T-helper 22 cell (primary cell): ENCODE measurements around the gene ATXN2.
A peak's percentile ranks its signal among the peaks of the same experiment; 100 is the strongest.
"Not testable (repeated sequence)": the region's sequence is repeated elsewhere in the genome, so short reads cannot be mapped to it uniquely, and the experiment has no call there.

Experiments
- DNase-seq: peaks from one replicate; pipeline ENCODE4 v3.0.0-alpha.2; 2020; ENCODE audit warnings: low read depth

The ATXN2 gene

GRCh38 chr12:111570084-111570961 is 28.8 kb downstream of the ATXN2 start:
- DNase-seq, result no peak

- DNase-seq, result no peak
Observed at GRCh38 chr12:111569363-111570083, 29.6 kb downstream of the ATXN2 start.

DNA sequence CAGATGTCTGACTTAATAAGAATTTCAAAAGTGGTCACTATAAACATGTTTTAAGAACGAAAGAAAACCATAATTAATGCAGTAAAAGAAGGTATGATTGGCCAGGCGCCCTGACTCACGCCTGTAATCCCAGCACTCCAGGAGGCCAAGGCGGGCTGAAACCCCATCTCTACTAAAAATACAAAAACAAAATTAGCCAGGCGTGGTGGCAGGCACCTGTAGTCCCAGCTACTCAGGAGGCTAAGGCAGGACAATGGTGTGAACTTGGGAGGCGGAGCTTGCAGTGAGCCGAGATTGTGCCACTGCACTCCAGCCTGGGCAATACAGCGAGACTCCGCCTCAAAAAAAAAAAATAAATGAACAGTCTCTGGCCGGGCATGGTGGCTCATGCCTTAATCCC is 38.3 kb downstream of the ATXN2 start:
- not testable (repeated sequence) for DNase-seq

GRCh38 chr12:111558107-111558376 is 41.1 kb downstream of the ATXN2 start:
- no peak for DNase-seq

DNA sequence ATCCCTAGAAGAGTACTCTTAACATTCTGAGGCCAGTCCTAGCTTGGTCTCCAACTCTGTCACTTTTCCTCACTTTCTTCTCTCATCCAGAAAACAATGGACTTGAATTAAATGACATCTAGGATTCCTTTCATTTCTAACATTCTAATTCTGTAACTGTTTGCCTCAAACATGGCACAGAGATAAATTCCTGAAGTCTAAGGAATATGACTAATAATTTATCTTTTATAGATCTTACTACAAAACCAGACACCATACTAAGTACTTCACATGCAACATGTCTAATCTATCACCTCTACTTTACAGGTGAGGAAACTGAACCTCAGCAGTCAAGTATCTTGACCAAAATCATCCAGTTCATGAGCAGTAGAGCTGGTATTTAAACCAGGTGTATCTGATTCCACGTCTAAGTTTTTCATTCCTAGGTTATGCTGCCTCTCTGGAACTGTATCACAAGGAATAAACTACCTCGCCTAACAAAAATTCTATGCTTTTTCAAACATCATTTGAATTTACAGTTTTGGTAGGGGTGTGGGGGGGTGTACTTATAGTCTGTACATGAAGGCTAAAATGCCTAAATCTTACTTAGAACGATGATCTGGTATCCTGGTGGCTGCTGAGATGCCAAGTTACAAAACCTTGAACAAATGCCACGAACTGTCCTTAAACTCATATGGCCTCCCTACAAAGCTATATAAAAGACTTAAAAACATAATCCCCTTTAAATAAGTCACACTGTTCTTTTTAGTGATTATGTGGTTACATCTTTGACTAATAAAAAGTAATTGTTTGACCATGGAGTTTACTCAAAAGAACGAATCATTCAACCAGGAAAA is 41.6 kb downstream of the ATXN2 start:
- no peak for DNase-seq

- no peak for DNase-seq
Observed at GRCh38 chr12:111556676-111557075, 42.4 kb downstream of the ATXN2 start.

GRCh38 chr12:111555313-111555712 is 43.8 kb downstream of the ATXN2 start:
- DNase-seq, result not testable (repeated sequence)

DNA sequence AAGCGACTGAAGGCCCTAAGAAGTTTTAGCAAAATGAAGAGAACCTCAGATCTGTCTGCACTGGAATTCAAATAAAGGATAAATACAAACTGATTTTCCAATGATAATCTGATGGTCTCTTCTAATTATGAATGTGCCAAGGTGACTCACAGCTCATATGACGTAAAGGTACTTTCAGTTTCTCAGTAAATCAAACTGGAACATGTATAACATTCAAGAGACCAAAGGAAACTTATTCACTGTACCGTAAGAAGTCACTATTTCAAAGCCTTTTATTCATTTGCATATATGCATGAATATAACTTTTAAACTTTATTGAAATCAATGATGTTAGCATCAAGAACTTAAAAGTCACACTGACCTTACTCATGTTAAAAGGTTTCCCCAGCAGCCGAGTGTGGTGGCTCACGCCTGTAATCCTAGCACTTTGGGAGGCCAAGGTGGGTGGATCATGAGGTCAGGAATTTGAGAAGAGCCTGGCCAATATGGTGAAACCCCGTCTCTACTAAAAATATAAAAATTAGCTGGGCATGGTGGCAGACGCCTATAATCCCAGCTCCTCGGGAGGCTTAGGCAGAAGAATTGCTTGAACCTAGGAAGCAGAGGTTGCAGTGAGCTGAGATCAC is 52.2 kb downstream of the ATXN2 start:
- DNase-seq, result no peak

DNA sequence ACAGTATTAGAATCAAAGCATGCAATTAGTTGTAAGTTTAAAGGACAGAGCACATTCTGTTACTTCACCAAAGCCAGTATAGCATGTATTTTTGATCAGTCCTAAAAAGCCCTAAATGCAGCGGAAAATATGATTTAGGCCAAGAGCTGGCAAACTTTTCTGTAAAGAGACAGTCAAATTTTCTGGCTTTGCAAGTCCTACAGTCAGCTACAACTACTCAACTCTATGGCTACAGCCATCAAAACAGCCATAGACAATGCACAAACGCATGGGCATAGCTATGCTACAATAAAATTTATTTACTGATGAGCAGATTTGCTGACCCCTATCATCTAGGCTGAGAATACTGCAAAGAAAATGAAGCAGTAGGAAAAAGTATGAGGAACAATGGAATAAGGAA is 52.9 kb downstream of the ATXN2 start:
- no peak for DNase-seq

- DNase-seq, result no peak
Observed at GRCh38 chr12:111544032-111544431, 55.1 kb downstream of the ATXN2 start.

DNA sequence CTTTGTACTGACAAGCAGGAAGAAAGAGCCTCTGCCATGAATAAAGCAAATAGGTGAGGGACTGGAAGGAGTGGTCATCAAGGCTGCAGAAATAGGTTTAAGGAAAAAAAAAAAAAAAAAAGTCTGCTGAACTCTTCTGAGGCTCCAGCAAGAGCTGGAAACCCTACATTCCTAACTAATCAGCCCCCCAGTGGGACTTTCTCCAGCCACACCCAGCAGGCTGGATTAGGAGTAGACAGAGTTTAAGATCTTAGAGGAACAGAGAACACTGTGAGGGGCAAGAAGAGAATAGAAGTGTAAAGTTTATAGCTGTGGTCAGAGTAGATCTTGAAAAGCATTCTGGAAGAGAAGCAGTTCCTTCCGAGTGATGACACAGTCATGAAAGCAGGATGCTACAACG is 66.4 kb downstream of the ATXN2 start:
- no peak for DNase-seq

- peak; percentile 9 for DNase-seq
Observed at GRCh38 chr12:111529424-111530368, 69.4 kb downstream of the ATXN2 start.

DNA sequence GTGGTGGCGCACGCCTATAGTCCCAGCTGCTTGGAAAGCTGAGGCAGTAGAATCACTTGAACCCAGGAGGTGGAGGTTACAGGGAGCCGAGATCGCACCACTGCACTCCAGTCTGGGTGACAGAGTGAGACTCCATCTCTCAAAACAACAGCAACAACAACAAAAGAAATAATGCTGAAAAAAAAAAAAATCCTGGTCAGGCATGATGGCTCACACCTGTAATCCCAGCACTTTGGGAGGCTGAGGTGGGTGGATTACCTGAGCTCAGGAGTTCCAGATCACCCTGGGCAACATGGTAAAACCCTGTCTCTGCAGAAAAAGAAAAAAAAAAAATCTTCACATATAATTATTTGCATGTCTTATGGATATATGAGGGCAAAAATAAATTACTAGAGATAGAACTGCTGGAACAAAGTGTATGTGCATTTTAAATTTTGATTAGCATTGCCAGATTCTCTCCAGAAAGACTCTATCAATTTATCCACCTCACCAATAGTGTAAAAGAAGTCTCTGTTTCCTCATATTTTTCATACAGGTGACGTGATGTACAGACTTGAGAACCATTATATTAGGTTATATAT is 75.4 kb downstream of the ATXN2 start:
- DNase-seq, result no peak

DNA sequence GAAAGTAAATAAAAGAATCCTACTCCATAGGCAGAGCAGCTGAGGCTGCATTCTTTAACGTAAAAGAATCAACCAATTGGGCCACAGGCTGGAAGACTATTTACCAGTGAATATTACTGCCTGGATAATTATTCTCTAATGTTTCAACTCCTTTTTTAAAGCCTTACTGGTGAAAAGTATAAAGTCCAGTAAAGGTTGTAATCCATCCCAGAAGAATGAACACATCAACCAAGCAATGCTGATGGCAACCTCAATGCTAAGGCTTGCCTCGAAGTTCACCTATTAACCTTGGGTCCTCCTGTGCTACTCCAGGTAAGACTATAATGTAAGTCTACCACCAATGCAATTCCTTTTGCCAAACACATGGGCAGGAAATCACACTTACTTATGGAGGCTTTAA is 77.3 kb downstream of the ATXN2 start:
- DNase-seq, result no peak

DNA sequence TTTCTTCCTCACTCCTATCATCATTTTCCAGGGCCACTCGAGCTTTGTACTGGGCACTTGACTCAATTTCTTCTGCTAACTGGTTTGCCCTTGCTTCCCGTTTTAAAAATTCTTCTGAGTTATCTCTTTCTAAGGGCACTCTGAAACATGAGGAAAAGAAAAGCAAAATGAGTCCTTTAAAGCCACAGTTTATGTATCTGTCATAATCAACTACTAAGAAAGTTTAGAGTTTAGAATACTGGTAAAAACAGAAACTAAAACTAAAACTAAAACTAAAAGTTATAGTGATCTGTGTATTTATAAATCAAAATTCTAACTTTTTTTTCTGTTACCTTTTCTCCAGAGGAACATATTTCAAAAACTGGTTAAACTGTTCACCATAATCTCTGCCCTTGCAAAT is 79.2 kb downstream of the ATXN2 start:
- no peak for DNase-seq

- no peak for DNase-seq
Observed at GRCh38 chr12:111519083-111519482, 80.0 kb downstream of the ATXN2 start.

- DNase-seq, result not testable (repeated sequence)
Observed at GRCh38 chr12:111507719-111508118, 91.4 kb downstream of the ATXN2 start.

- not testable (repeated sequence) for DNase-seq
Observed at GRCh38 chr12:111507258-111507657, 91.9 kb downstream of the ATXN2 start.

- no peak for DNase-seq
Observed at GRCh38 chr12:111506260-111506659, 92.9 kb downstream of the ATXN2 start.

- DNase-seq, result no peak
Observed at GRCh38 chr12:111505601-111506036, 93.5 kb downstream of the ATXN2 start.

DNA sequence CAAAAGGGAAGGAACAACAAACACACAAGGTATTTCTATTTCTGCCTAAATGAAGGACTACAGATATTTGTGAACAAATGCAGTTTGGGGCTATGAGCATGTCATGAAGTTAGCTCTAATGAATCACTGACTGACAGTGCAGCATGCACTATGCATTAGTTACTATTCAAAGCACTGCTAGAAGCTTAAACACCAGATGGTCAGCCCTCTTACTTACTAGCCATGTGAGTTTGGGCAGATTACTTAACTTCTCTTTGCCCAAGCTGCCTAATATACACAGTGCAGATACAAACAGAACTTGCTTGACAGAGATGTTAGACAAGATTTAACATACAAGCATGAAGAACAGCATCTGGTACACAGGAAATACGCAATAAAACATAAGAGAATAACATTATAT is 96.0 kb downstream of the ATXN2 start:
- no peak for DNase-seq
